Smooth muscle cell (in vitro differentiated cells): ENCODE measurements around the gene POU5F2. TPM values are rescaled to one million over a fixed set of nuclear protein-coding genes. Genes with fewer than 3 reads are reported as not detected.

Experiments used
- DNase-seq: peaks from one replicate; lab custom pipeline; 2025; ENCODE audit not compliant: unreplicated experiment; lab: John Stamatoyannopoulos, UW
- H2AFZ ChIP-seq: fragments of 200-600 bp; sonication (generic); 2 replicates; pipeline ENCODE4 v1.6.0; 2016; ENCODE audit warnings: antibody characterized with exemption, low read depth, mild to moderate bottlenecking
- H3F3A ChIP-seq: fragments of 200-600 bp; sonication (generic); 2 replicates; pipeline ENCODE4 v1.6.0; 2017; ENCODE audit warnings: antibody characterized with exemption, low read depth
- H3K27ac ChIP-seq: fragments of 200-600 bp; sonication (generic); 2 replicates; pipeline ENCODE4 v1.5.1; 2016; ENCODE audit warnings: low read depth, mild to moderate bottlenecking
- H3K27me3 ChIP-seq: fragments of 200-600 bp; sonication (generic); 2 replicates; pipeline ENCODE4 v1.6.1; 2016; ENCODE audit warnings: low read depth, mild to moderate bottlenecking
- H3K36me3 ChIP-seq: fragments of 200-600 bp; sonication (generic); 2 replicates; pipeline ENCODE4 v1.5.1; 2016; ENCODE audit warnings: low read depth
- H3K4me1 ChIP-seq: fragments of 200-600 bp; sonication (generic); 2 replicates; pipeline ENCODE4 v1.5.1; 2016; ENCODE audit warnings: low read depth
- H3K4me2 ChIP-seq: fragments of 200-600 bp; sonication (generic); 2 replicates; pipeline ENCODE4 v1.6.0; 2016; ENCODE audit warnings: mild to moderate bottlenecking
- H3K4me3 ChIP-seq: fragments of 200-600 bp; sonication (generic); 2 replicates; pipeline ENCODE4 v1.5.1; 2016; ENCODE audit warnings: mild to moderate bottlenecking
- H3K79me2 ChIP-seq: fragments of 200-600 bp; sonication (generic); 2 replicates; pipeline ENCODE4 v1.6.0; 2016; ENCODE audit warnings: low read depth, mild to moderate bottlenecking
- H3K9ac ChIP-seq: fragments of 200-600 bp; sonication (generic); 2 replicates; pipeline ENCODE4 v1.6.0; 2016; ENCODE audit warnings: low read depth
- H3K9me3 ChIP-seq: fragments of 200-600 bp; sonication (generic); replicated peaks from 2 replicates; pipeline ENCODE4 v1.5.1; 2016; ENCODE audit warnings: low read depth
- H4K20me1 ChIP-seq: fragments of 200-600 bp; sonication (generic); 2 replicates; pipeline ENCODE4 v1.6.0; 2016; ENCODE audit warnings: low read depth
- CTCF ChIP-seq: fragments of 200-600 bp; sonication (generic); IDR thresholded peaks from 2 replicates; pipeline ENCODE4 v1.5.1; 2017; ENCODE audit warnings: borderline replicate concordance, mild to moderate bottlenecking, antibody characterized with exemption; ENCODE audit not compliant: insufficient read depth, poor library complexity, severe bottlenecking
- WGBS: methylation state at CpG from one replicate; pipeline ENCODE4 v1.1.7; 2016; ENCODE audit warnings: low lambda C conversion rate; 5-methylcytosine and 5-hydroxymethylcytosine counted together
- polyA plus RNA-seq: library from polyadenylated mRNA; unstranded; fragments of >200 nt; fragmentation: Nextera tagmentation; extraction: Ambion mirVana; gene quantifications from 2 replicates; pipeline ENCODE4 v1.2.1, GENCODE V29; 2016
- total RNA-seq: library from RNA; depleted of rRNA; stranded (reverse); fragments of >200 nt; gene quantifications from 2 replicates; pipeline ENCODE4 v1.2.3, GENCODE V29; 2014

POU5F2 gene
- total and polyA plus RNA-seq, 2 experiments from 2014 or later: 0.11 to 0.45 TPM

- Histone ChIP-seq H3K4me1 (peaks cover 8% of the 10 kb centered on the region), H3K4me3 (no peak overlapping the region), H3K27me3 (no peaks in the 10 kb centered on the region), H3K9ac (no peak overlapping the region), H3K79me2 (no peaks in the 10 kb centered on the region), H3K9me3 (no peaks in the 10 kb centered on the region), H2AFZ (no peak overlapping the region), H3K36me3 (no peaks in the 10 kb centered on the region), H3K4me2 (no peak overlapping the region), H3F3A (no peaks in the 10 kb centered on the region), H4K20me1 (no peaks in the 10 kb centered on the region), H3K27ac (no peak overlapping the region)
- WGBS: 100% methylated on average over 1 of the region's 1 CpG
- no peak for TF ChIP-seq CTCF
- DNase-seq: no peak
These were observed 16.6 kb downstream of the POU5F2 start for GRCh38 chr5:93724791-93725190.

- Histone ChIP-seq H3K4me1 (peaks cover 8% of the 10 kb centered on the region), H3K4me2 (no peak overlapping the region), H3K36me3 (no peaks in the 10 kb centered on the region), H2AFZ (no peak overlapping the region), H3K27me3 (no peaks in the 10 kb centered on the region), H3K27ac (no peak overlapping the region), H4K20me1 (no peaks in the 10 kb centered on the region), H3K9me3 (no peaks in the 10 kb centered on the region), H3K4me3 (no peak overlapping the region), H3K9ac (no peak overlapping the region), H3F3A (no peaks in the 10 kb centered on the region), H3K79me2 (no peaks in the 10 kb centered on the region)
- DNase-seq: no peak
- no peak for TF ChIP-seq CTCF
- 72% methylated on average over 4 of the region's 4 CpGs for WGBS
These were observed 17.7 kb downstream of the POU5F2 start for GRCh38 chr5:93723681-93724080.

GRCh38 chr5:93723005-93723404, 18.4 kb downstream of the POU5F2 start:
- Histone ChIP-seq H3K4me1 (peaks cover 8% of the 10 kb centered on the region), H3K27ac (no peak overlapping the region), H3K9ac (no peak overlapping the region), H3K4me3 (no peak overlapping the region), H4K20me1 (no peaks in the 10 kb centered on the region), H3F3A (no peaks in the 10 kb centered on the region), H3K4me2 (no peak overlapping the region), H2AFZ (no peak overlapping the region), H3K36me3 (no peaks in the 10 kb centered on the region), H3K9me3 (no peaks in the 10 kb centered on the region), H3K27me3 (no peaks in the 10 kb centered on the region), H3K79me2 (no peaks in the 10 kb centered on the region)
- no peak for DNase-seq
- no peak for TF ChIP-seq CTCF

- no peak overlapping the region for H3K4me3 ChIP-seq
- no peak for TF ChIP-seq CTCF
- H3F3A ChIP-seq: no peaks in the 10 kb centered on the region
- no peak for DNase-seq
- 57% methylated on average over 3 of the region's 3 CpGs for WGBS
- no peak overlapping the region for H3K27ac ChIP-seq
- H3K4me1 ChIP-seq: peaks cover 8% of the 10 kb centered on the region
- H3K4me2 ChIP-seq: no peak overlapping the region
- no peaks in the 10 kb centered on the region for H3K36me3 ChIP-seq
- no peaks in the 10 kb centered on the region for H3K79me2 ChIP-seq
- no peaks in the 10 kb centered on the region for H3K9me3 ChIP-seq
- H3K9ac ChIP-seq: no peak overlapping the region
- H3K27me3 ChIP-seq: no peaks in the 10 kb centered on the region
- H2AFZ ChIP-seq: no peak overlapping the region
- no peaks in the 10 kb centered on the region for H4K20me1 ChIP-seq
These were observed 18.8 kb downstream of the POU5F2 start for GRCh38 chr5:93722588-93722987.
